ENCODE measurements around the gene RASA3. TPM values are rescaled to one million over a fixed set of nuclear protein-coding genes. Genes with fewer than 3 reads are reported as not detected.

RASA3 gene
- total RNA-seq, 1 experiment from 2014 or later: 9.1 TPM

- Histone ChIP-seq H3K4me2 (ENCODE audit: low read length) (no peak overlapping the region), H3K4me1 (ENCODE audit: insufficient read depth, low read length) (no peaks in the 10 kb centered on the region), H3K27ac (ENCODE audit: low read length) (no peak overlapping the region), H3K27me3 (ENCODE audit: low read length) (no peaks in the 10 kb centered on the region), H3F3A (ENCODE audit: low read length, unreplicated experiment) (no peaks in the 10 kb centered on the region), H3K9me2 (replicated peaks; ENCODE audit: low read length) (no peaks in the 10 kb centered on the region), H3K9me3 (ENCODE audit: low read length) (no peaks in the 10 kb centered on the region), H4K20me1 (ENCODE audit: low read length) (no peaks in the 10 kb centered on the region), H3K36me3 (ENCODE audit: low read depth, low read length) (no peaks in the 10 kb centered on the region), H2AFZ (ENCODE audit: low read length) (no peak overlapping the region), H3K4me3 (ENCODE audit: low read length) (no peak overlapping the region), H3K79me2 (ENCODE audit: low read length) (no peaks in the 10 kb centered on the region), H3K9ac (ENCODE audit: low read length) (no peak overlapping the region)
- ATAC-seq: no peak
- DNase-seq: no peak
- CTCF ChIA-PET: no interaction called here
- POLR2A ChIA-PET (ENCODE audit: unreplicated experiment): no interaction called here
- TF ChIP-seq EZH2 (IDR thresholded peaks at IDR 0.05; ENCODE audit: low read length, unreplicated experiment) (no peak), EZH2phosphoT487 (IDR thresholded peaks at IDR 0.05; ENCODE audit: borderline replicate concordance, low read length) (no peak)
- TF ChIP-seq, protein P1, sequence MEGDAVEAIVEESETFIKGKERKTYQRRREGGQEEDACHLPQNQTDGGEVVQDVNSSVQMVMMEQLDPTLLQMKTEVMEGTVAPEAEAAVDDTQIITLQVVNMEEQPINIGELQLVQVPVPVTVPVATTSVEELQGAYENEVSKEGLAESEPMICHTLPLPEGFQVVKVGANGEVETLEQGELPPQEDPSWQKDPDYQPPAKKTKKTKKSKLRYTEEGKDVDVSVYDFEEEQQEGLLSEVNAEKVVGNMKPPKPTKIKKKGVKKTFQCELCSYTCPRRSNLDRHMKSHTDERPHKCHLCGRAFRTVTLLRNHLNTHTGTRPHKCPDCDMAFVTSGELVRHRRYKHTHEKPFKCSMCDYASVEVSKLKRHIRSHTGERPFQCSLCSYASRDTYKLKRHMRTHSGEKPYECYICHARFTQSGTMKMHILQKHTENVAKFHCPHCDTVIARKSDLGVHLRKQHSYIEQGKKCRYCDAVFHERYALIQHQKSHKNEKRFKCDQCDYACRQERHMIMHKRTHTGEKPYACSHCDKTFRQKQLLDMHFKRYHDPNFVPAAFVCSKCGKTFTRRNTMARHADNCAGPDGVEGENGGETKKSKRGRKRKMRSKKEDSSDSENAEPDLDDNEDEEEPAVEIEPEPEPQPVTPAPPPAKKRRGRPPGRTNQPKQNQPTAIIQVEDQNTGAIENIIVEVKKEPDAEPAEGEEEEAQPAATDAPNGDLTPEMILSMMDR (conservative IDR thresholded peaks at IDR 0.05; ENCODE audit: low read depth, low read length): no peak
- no TSS peak for BruUV-seq (replicated peaks)
- intact Hi-C loops (cut with micrococcal nuclease): no loop called here
Measured at GRCh38 chr13:114027826-114028225, 104.6 kb downstream of the RASA3 start.

DNA sequence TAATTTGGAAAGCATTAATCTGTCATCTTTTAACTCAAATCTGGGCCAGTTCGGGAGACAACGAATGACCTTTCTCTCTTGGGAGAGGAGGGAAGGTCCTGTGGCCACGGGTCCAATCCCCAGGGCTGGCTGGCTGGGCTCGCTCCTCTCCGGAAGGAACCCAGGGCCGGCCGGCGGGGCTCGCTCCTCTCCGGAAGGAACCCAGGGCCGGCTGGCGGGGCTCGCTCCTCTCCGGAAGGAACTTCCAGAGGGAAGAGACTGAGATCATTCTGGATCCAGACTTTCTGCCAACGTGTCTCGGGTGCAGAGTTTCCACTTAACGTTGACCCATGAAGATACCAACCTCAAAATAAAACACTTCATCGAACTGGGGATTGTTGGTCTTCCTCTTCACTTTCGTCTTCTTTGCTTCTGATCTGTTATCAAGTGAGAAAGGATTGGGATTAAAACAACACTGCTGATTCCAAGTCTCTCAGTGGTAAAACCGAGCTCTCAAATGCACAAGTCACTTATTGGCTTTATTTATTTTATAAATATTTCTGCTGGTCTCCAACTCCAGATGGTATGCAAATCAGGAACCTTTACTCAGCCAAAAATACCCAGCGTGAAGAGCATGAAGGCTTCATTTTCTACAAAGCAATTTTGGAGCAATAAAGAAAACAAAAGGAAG is 105.2 kb downstream of the RASA3 start:
- H3K4me2 ChIP-seq (ENCODE audit: low read length): no peak overlapping the region
- H3K79me2 ChIP-seq (ENCODE audit: low read length): no peaks in the 10 kb centered on the region

GRCh38 chr13:114026481-114026880 is 105.9 kb downstream of the RASA3 start:
- Histone ChIP-seq H3K27ac (ENCODE audit: low read length) (no peak overlapping the region), H3K9ac (ENCODE audit: low read length) (no peak overlapping the region), H3K79me2 (ENCODE audit: low read length) (no peaks in the 10 kb centered on the region), H3K9me3 (ENCODE audit: low read length) (no peaks in the 10 kb centered on the region), H3F3A (ENCODE audit: low read length, unreplicated experiment) (no peaks in the 10 kb centered on the region), H3K4me3 (ENCODE audit: low read length) (no peak overlapping the region), H2AFZ (ENCODE audit: low read length) (no peak overlapping the region), H3K9me2 (replicated peaks; ENCODE audit: low read length) (no peaks in the 10 kb centered on the region), H3K36me3 (ENCODE audit: low read depth, low read length) (no peaks in the 10 kb centered on the region), H3K27me3 (ENCODE audit: low read length) (no peaks in the 10 kb centered on the region), H4K20me1 (ENCODE audit: low read length) (no peaks in the 10 kb centered on the region), H3K4me1 (ENCODE audit: insufficient read depth, low read length) (no peaks in the 10 kb centered on the region), H3K4me2 (ENCODE audit: low read length) (no peak overlapping the region)
- BruUV-seq (replicated peaks): no TSS peak
- DNase-seq (no peak), ATAC-seq (no peak)
- TF ChIP-seq, protein P1 (conservative IDR thresholded peaks at IDR 0.05; ENCODE audit: low read depth, low read length): no peak
- no peak for TF ChIP-seq EZH2phosphoT487 (IDR thresholded peaks at IDR 0.05; ENCODE audit: borderline replicate concordance, low read length)
- TF ChIP-seq EZH2 (IDR thresholded peaks at IDR 0.05; ENCODE audit: low read length, unreplicated experiment): no peak
- intact Hi-C loops (cut with micrococcal nuclease): no loop called here
- ChIA-PET CTCF (no interaction called here), POLR2A (ENCODE audit: unreplicated experiment) (no interaction called here)

More for the DNA sequence above, 105.2 kb downstream of the RASA3 start:
- Histone ChIP-seq H3K9me2 (replicated peaks; ENCODE audit: low read length) (no peaks in the 10 kb centered on the region), H3K27ac (ENCODE audit: low read length) (no peak overlapping the region), H4K20me1 (ENCODE audit: low read length) (no peaks in the 10 kb centered on the region), H3K36me3 (ENCODE audit: low read depth, low read length) (no peaks in the 10 kb centered on the region), H3K4me1 (ENCODE audit: insufficient read depth, low read length) (no peaks in the 10 kb centered on the region), H3K9ac (ENCODE audit: low read length) (no peak overlapping the region), H2AFZ (ENCODE audit: low read length) (no peak overlapping the region), H3K27me3 (ENCODE audit: low read length) (no peaks in the 10 kb centered on the region), H3F3A (ENCODE audit: low read length, unreplicated experiment) (no peaks in the 10 kb centered on the region), H3K4me3 (ENCODE audit: low read length) (no peak overlapping the region), H3K9me3 (ENCODE audit: low read length) (no peaks in the 10 kb centered on the region)
- ChIA-PET CTCF (no interaction called here), POLR2A (ENCODE audit: unreplicated experiment) (no interaction called here)
- TF ChIP-seq EZH2 (IDR thresholded peaks at IDR 0.05; ENCODE audit: low read length, unreplicated experiment): no peak
- no peak for TF ChIP-seq EZH2phosphoT487 (IDR thresholded peaks at IDR 0.05; ENCODE audit: borderline replicate concordance, low read length)
- TF ChIP-seq, protein P1 (conservative IDR thresholded peaks at IDR 0.05; ENCODE audit: low read depth, low read length): no peak
- ATAC-seq (no peak), DNase-seq (no peak)
- intact Hi-C loops (cut with micrococcal nuclease): no loop called here
- BruUV-seq (replicated peaks): no TSS peak
